Stimulated activated naive CD8-positive, alpha-beta T cell treated with anti-CD3 and anti-CD28 coated beads, Interleukin-15, amount 100 ng/mL, for 72 hours (primary cell): ENCODE measurements around the gene CCDC88B.

ENCODE experiments used
- ATAC-seq: fragments of 150-1000 bp; cut with Tn5 transposase; 2 replicates; pipeline ENCODE4 v1.10.0; 2021; ENCODE audit warnings: mild to moderate bottlenecking, moderate library complexity
- DNase-seq, 2 donors: peaks; one replicate each; pipeline ENCODE4 v3.0.0; 2021 to 2022
- H3K27ac Mint-ChIP-seq, 2 donors: one replicate each; pipeline ENCODE4 v1.8.0; 2022; ENCODE audit warnings: mild to moderate bottlenecking in 2 of 2, mixed read lengths in 2 of 2, moderate library complexity in 2 of 2
- H3K27me3 Mint-ChIP-seq: one replicate; pipeline ENCODE4 v1.8.0; 2022; ENCODE audit warnings: mixed read lengths
- H3K4me1 Mint-ChIP-seq: one replicate; pipeline ENCODE4 v1.8.0; 2022; ENCODE audit warnings: mild to moderate bottlenecking, mixed read lengths
- H3K4me3 Mint-ChIP-seq, 2 donors: one replicate each; pipeline ENCODE4 v1.8.0; 2022; ENCODE audit warnings: mild to moderate bottlenecking in 2 of 2, mixed read lengths in 2 of 2, moderate library complexity in 1 of 2
- H3K9me3 Mint-ChIP-seq, 2 donors: one replicate each; pipeline ENCODE4 v1.8.0; 2022; ENCODE audit warnings: mixed read lengths in 2 of 2

The CCDC88B gene

DNA sequence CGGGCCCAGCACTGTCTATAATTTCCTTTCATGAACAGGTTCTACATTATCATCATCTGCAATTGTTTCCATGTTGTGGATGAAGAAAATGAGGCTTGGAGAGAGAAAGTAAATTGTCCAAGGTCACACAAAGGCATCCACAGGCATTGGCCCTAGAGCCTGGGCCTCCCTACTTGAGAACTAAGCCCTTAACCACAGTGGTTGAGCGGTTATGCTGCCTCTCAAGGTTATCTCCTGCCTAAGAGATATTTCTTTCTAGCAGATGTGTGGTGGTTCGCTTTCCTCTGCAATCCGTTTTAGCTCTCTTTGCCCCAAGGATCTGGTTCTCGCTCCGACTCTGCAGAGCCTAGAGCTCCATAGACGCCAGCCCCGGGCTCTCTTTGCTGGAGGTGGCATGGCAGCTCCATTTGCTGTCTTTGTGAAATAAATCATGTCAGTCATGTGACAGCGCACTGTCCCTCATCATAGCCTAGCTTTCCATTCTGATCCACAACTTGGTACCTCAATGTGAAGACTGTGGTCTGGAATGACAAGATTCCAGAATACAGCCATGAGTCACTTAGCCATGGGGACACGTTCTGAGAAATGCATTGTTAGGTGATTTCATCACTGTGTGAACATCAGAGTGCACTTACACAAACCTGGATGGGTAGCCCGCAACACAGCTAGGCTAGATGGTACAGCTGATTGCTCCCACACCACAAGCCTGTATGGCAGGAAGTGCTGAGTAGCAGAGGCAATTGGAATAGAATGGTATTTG, 46.1 kb downstream of the CCDC88B start:
- Mint-ChIP-seq H3K4me1 (peaks cover 28% of the 10 kb centered on the region), H3K9me3 (peaks cover 17% of the 10 kb centered on the region in 2 donors), H3K27ac (no peak overlapping the region), H3K27me3 (no peaks in the 10 kb centered on the region), H3K4me3 (no peak overlapping the region)
- DNase-seq (no peak), ATAC-seq (peak; percentile 50)

DNA sequence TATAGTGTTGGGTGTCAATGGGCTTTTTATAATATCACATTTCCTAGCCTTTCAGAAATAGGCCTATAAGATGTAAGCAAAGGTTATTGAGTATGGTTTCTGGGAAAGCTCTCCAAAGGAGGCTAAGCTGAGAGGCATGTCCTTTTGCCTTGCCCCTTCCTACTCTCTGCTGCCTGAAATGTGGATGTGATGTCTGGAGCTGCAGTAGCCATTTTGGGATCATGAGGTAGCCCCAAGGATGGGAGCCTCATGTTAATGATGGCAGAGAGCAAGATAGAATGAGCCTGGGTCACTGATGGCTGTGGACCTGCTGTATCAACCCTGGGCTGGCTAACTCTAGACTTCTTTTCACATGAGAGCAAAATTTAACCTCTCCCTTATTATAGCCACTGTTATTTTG, 47.9 kb downstream of the CCDC88B start:
- H3K9me3 Mint-ChIP-seq = peaks cover 17% of the 10 kb centered on the region in 2 donors
- no peak overlapping the region for H3K4me3 Mint-ChIP-seq
- no peak overlapping the region for H3K27ac Mint-ChIP-seq
- DNase-seq (no peak), ATAC-seq (no peak)
- H3K27me3 Mint-ChIP-seq = no peaks in the 10 kb centered on the region
- H3K4me1 Mint-ChIP-seq = peaks cover 29% of the 10 kb centered on the region

DNA sequence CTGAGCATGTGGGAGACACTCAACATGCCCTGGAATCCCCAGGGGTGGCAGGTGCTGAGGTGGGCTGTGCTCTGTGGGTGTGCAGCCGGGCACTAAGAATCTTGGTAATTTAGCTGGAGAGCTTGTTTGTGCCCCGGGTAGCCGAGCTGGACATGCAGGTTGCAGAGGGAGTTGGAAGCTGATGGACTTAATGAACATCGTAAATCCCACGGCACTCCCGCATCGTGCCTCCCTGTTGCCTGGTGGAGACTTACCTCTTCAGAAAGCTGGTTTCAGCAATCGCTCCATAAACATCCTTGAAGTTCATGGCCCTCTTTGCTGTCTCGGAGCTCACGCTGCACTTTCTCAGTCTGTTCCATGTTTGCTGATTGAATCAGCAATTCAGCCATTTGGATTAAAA, 48.9 kb downstream of the CCDC88B start:
- H3K4me1 Mint-ChIP-seq = peaks cover 28% of the 10 kb centered on the region
- peak overlapping the region in 1 of 2 donors; percentile 2 for H3K27ac Mint-ChIP-seq

DNA sequence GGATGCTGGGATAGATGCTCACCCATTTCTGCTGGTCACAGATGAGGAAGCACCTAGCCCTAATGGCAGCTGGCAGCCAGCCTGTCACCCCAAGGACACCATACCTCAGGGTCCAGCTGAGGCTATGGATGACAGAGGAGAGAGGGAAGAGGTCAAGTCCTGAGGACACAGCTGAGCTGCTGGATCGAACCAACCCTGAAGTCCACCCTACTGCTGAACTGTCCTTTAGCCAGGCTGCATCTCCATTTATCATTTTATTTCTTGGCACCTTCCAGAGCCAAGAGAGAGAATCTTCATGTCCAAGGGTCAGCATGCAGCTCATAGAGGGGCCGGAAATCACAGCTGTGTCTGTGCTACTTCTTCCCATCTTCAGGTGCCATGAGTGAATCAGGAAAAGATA, 49.8 kb downstream of the CCDC88B start:
- peaks cover 28% of the 10 kb centered on the region for H3K4me1 Mint-ChIP-seq
- ATAC-seq (no peak), DNase-seq (no peak)
- no peak overlapping the region for H3K4me3 Mint-ChIP-seq
- peaks cover 17% of the 10 kb centered on the region in 2 donors for H3K9me3 Mint-ChIP-seq
- H3K27me3 Mint-ChIP-seq = no peaks in the 10 kb centered on the region
- H3K27ac Mint-ChIP-seq = no peak overlapping the region

More for the DNA sequence above, 48.9 kb downstream of the CCDC88B start:
- no peak for ATAC-seq
- peaks cover 17% of the 10 kb centered on the region in 2 donors for H3K9me3 Mint-ChIP-seq
- no peaks in the 10 kb centered on the region for H3K27me3 Mint-ChIP-seq
- no peak for DNase-seq
- H3K4me3 Mint-ChIP-seq = no peak overlapping the region

DNA sequence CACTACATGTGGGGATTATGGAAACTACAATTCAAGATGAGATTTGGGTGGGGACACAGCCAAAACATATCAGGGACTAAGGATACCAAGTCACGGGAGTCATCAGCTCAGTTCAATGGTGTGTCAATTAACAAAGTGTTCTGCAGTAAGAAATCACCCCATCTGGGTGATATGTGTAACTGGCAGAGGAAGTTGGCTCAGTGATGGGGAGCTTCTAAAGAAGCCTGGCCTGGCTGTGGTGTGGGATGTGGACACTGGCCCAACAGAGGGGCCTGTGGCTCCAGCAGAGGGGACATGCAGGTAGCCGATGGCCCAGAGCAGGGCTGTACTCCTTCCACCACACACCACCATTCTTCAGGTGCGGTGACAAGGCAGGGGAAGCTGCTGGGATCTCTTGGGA, 50.6 kb downstream of the CCDC88B start:
- Mint-ChIP-seq H3K9me3 (peaks cover 17% of the 10 kb centered on the region in 2 donors), H3K4me3 (peak overlapping the region in 1 of 2 donors; percentile 31), H3K27ac (peak overlapping the region in 1 of 2 donors; percentile 75), H3K4me1 (peaks cover 28% of the 10 kb centered on the region), H3K27me3 (peaks cover 4% of the 10 kb centered on the region)
- ATAC-seq (no peak), DNase-seq (no peak)

DNA sequence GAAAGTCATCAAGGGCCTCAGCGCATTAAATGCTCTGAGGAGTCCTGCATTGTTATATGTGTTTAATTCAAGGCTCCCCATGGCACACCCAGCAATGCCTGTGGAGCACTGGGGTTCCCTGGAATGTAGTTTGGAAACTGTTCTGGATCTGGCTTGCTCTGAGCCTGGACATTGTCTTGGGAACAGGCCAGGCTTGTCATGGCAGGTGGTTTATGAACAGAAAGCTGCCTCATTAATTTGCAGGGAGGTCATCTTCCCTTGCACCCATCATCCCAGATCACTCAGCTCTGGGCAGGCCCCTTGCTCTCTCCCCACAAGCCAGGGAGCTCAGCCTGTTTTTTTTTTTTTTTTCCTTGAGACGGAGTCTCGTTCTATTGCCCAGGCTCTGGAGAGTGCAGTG, 51.8 kb downstream of the CCDC88B start:
- ATAC-seq = no peak
- no peak overlapping the region for H3K4me3 Mint-ChIP-seq
- H3K9me3 Mint-ChIP-seq = peaks cover 17% of the 10 kb centered on the region in 2 donors
- H3K27ac Mint-ChIP-seq = no peak overlapping the region
- DNase-seq = no peak
- H3K27me3 Mint-ChIP-seq = peaks cover 14% of the 10 kb centered on the region
- peaks cover 29% of the 10 kb centered on the region for H3K4me1 Mint-ChIP-seq

DNA sequence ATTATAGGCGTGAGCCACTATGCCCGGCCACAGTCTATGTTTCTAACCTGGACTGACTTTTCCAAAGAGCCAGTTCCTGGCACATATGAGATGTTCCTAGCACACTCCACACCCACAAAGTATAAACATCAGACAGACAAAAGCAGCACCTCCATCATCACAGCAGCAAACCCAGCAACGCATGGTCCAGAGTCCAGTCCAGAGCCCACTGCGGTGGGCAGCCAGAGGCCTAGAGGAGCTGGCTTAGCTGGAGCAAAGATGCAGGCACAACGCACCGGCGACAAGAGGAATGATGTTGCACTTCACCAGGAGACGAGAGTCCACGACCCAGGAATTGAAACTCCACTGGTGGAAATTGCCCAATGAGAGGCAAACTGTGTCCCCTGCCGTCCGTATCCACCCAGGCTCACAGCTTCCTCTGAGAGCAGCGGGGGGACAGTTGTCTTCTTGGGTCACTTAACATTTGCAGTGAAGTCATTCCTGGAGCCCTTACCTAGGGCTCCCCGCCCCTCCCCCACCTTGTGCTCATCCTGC, 55.6 kb downstream of the CCDC88B start:
- no peak for DNase-seq
- H3K4me3 Mint-ChIP-seq = no peak overlapping the region
- peaks cover 18% of the 10 kb centered on the region for H3K4me1 Mint-ChIP-seq
- H3K27me3 Mint-ChIP-seq = peaks cover 14% of the 10 kb centered on the region
- no peak overlapping the region for H3K27ac Mint-ChIP-seq
- peaks cover 1 to 2% of the 10 kb centered on the region in 2 donors for H3K9me3 Mint-ChIP-seq
- ATAC-seq = no peak

DNA sequence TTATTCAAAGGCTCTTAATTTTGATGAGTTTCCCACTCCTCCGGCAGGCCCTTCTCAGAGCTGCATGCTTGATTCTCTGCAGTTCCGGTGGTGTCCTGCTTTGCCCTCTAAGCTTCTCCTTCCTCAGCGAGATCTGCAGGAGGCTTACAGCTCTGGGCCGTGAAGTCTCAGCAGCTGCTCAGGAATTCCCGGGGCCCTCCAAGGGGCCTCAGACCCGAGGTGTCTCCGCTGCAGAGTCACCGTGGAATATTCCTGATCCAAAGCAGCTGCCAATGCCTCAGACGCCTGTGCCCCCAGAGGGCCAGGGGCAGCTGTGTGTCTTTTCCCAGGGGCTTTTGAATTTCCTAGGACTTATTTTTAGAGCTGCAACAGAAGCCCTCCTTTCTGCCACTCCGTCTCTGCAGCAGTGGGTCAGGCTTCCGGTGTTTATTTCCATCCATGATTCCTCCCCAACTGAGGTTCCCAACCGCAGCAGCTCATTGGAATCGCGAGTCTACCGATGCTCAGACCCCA, 56.1 kb downstream of the CCDC88B start:
- DNase-seq (no peak), ATAC-seq (no peak)
- Mint-ChIP-seq H3K27me3 (peaks cover 14% of the 10 kb centered on the region), H3K9me3 (no peaks in the 10 kb centered on the region), H3K4me3 (no peak overlapping the region), H3K4me1 (peaks cover 13% of the 10 kb centered on the region), H3K27ac (no peak overlapping the region)

DNA sequence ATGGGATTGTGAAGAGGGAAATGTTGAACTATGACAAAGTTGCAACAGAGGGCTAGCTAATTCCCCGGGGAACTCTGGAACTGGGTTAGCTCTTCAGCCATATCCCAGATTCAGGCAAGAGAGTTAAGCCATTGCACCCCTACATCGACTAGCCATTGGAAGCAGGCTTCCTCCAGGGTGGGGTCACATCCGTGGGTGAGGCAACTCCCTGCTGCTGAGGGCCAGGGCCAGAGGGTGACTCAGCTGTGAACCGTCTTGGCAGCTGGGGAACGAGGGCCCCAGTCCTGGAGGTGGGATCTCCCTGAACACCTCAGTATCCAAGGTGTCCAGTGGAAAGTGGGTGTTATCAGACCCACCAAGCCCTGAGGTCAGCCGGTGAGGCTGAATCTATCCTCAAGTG, 60.1 kb downstream of the CCDC88B start:
- Mint-ChIP-seq H3K4me3 (no peak overlapping the region), H3K4me1 (peaks cover 6% of the 10 kb centered on the region), H3K9me3 (peaks cover 0 to 8% of the 10 kb centered on the region in 2 donors), H3K27ac (no peak overlapping the region), H3K27me3 (peaks cover 25% of the 10 kb centered on the region)
- no peak for ATAC-seq
- DNase-seq = no peak

DNA sequence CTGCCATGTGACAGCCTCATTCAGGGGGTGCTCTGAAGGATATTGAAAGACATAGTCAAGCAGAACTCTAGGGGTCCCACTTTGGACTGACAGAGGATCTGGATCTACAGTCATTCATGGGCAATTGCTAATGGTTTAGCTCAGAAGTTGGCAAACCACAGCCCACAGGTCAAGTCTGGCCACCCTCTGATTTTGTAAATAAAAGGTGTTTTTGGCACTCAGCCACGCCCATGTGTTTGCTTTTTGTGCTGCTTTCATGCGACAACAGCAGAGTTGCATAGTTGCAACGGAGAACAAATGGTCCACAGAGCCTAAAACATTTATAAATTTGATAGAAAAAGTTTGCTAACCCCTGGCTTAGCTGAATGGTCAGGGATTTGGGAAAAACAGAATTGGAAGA, 60.7 kb downstream of the CCDC88B start:
- peaks cover 0 to 8% of the 10 kb centered on the region in 2 donors for H3K9me3 Mint-ChIP-seq
- no peak for ATAC-seq
- no peak overlapping the region for H3K4me3 Mint-ChIP-seq
- peaks cover 6% of the 10 kb centered on the region for H3K4me1 Mint-ChIP-seq
- H3K27ac Mint-ChIP-seq = no peak overlapping the region
- peaks cover 20% of the 10 kb centered on the region for H3K27me3 Mint-ChIP-seq
- DNase-seq = no peak

DNA sequence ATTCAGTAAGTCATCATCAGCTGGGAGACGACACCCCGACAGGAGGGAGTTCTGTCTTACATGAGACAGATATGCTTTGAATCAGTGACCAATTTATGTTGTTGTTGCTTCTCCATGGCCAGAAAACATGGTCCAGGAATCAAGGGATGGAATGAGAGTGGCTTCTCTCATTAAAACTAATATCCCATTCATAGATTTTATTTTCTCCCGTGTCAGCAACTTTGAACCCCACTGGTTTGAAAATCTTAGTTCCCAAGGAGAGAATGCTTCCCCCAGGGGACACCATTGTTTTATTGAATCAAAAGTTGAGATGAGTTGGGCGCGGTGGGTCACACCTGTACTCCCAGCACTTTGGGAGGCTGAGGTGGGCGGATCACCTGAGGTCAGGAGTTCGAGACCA, 61.8 kb downstream of the CCDC88B start:
- DNase-seq = no peak
- ATAC-seq = no peak
- no peak overlapping the region for H3K4me3 Mint-ChIP-seq
- no peak overlapping the region for H3K27ac Mint-ChIP-seq
- H3K27me3 Mint-ChIP-seq = peaks cover 11% of the 10 kb centered on the region
- H3K9me3 Mint-ChIP-seq = peaks cover 0 to 8% of the 10 kb centered on the region in 2 donors
- no peaks in the 10 kb centered on the region for H3K4me1 Mint-ChIP-seq

DNA sequence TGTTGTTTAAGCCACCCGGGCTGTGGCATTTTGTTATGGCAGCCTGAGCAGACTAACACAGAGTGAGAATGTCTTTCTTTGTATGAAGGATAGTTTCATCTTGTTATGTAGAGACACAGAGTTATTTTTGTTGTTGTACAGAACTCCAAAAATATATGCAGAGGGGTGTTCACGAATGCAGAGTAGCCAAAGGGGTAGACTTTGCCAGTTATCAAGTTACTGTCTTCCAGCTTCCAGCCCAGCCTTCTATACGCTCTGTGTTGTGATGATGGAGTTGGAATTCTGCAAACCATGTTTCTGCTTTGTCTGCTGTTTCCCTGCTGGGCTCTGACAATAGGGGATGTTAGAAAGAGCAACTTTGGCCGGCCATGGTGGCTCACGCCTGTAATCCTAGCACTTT, 63.1 kb downstream of the CCDC88B start:
- no peaks in the 10 kb centered on the region for H3K4me1 Mint-ChIP-seq
- peaks cover 11% of the 10 kb centered on the region for H3K27me3 Mint-ChIP-seq
- H3K9me3 Mint-ChIP-seq = peaks cover 0 to 8% of the 10 kb centered on the region in 2 donors
- ATAC-seq (no peak), DNase-seq (no peak)
- no peak overlapping the region for H3K27ac Mint-ChIP-seq
- H3K4me3 Mint-ChIP-seq = no peak overlapping the region

DNA sequence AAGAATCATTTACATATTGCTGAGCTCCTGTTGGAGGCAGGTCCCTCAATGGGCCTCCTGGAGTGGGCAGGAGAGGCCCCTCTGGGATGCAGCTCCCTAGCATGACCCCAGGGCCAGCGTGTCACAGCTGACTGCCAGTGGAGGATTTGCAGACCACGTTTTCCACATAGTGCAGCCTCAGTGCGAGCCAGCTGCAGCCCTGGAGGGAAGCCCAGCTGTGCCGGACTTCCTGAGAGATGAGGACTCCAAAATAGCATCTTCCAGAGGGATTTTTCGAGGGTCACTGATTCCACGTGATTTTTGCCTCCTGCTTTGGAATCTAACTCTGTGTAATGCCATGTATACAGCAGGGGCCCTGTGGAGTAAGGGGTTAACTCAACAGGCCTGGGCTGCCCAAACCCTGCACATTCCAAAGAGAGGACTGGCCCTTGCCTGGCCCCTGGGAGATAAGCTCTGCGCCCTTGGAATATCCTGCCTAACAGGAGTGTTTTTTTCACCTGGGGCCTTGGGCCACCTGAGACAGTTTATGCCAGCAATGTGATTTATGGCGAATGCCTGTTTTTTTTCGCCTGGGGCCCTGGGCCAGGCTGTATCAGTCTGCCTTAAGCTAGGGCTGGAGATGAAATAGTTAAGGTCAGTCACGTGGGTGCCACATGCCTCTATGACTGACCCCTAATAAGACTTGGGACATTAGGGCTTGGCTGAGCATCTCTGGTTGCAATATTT, 66.4 kb downstream of the CCDC88B start:
- peaks cover 11% of the 10 kb centered on the region for H3K27me3 Mint-ChIP-seq
- H3K4me1 Mint-ChIP-seq = no peaks in the 10 kb centered on the region
- no peak overlapping the region for H3K27ac Mint-ChIP-seq
- DNase-seq (no peak), ATAC-seq (no peak)
- H3K9me3 Mint-ChIP-seq = peaks cover 0 to 8% of the 10 kb centered on the region in 2 donors
- H3K4me3 Mint-ChIP-seq = no peak overlapping the region
